ENCODE measurements around the gene TENT4B. TPM values are rescaled to one million over a fixed set of nuclear protein-coding genes. Genes with fewer than 3 reads are reported as not detected.

Gene TENT4B
- polyA plus RNA-seq, 1 of the 3 experiments (the other 2 are of a cell fraction) = 5.6 TPM

GRCh38 chr16:50133214-50133613, 19.9 kb upstream of the TENT4B start (continued):
- no peak for TF ChIP-seq REST (IDR thresholded peaks at IDR 0.05; ENCODE audit: low read depth, low read length)
- no peak for TF ChIP-seq EP300 (IDR thresholded peaks at IDR 0.05; ENCODE audit: borderline replicate concordance in 1 of 2, low read depth in 1 of 2, low read length in 1 of 2)
- no peak for TF ChIP-seq RAD21 (IDR thresholded peaks at IDR 0.05; ENCODE audit: low read length)
- TF ChIP-seq MEF2A (IDR thresholded peaks at IDR 0.05; ENCODE audit: borderline replicate concordance, low read depth) = no peak

- Histone ChIP-seq H3K27me3 (ENCODE audit: insufficient read depth) (no peaks in the 10 kb centered on the region), H3K79me2 (ENCODE audit: insufficient read depth) (no peaks in the 10 kb centered on the region), H3K9ac (no peak overlapping the region), H3K4me2 (no peak overlapping the region), H3K4me1 (ENCODE audit: control insufficient read depth in 1 of 2, insufficient read depth in 2 of 2, low read depth in 1 of 2, low read length in 1 of 2) (no peaks in the 10 kb centered on the region), H4K20me1 (ENCODE audit: insufficient read depth) (no peaks in the 10 kb centered on the region), H3K9me2 (no peaks in the 10 kb centered on the region), H3K9me3 (no peaks in the 10 kb centered on the region), H3F3A (replicated peaks; ENCODE audit: insufficient read depth) (no peaks in the 10 kb centered on the region), H2AFZ (ENCODE audit: low read depth) (no peak overlapping the region), H3K4me3 (ENCODE audit: low read depth in 2 of 2, low read length in 1 of 2) (no peak overlapping the region), H3K27ac (ENCODE audit: low read depth in 2 of 2, low read length in 1 of 2) (no peak overlapping the region), H3K36me3 (replicated peaks in 1 of 2; ENCODE audit: control insufficient read depth in 1 of 2, insufficient read depth in 2 of 2, low read length in 1 of 2) (no peaks in the 10 kb centered on the region)
- ChIA-PET POLR2A (no interaction called here), CTCF (interaction anchor here (0.9 to 1.6 kb wide), 3 partner anchors 9 to 74 kb away, joined by 3 to 4 read pairs (median 3); no protein-coding TSS in a partner anchor)
- no peak for DNase-seq
- no peak for TF ChIP-seq TEAD4 (IDR thresholded peaks at IDR 0.05; ENCODE audit: borderline replicate concordance, insufficient read depth)
- TF ChIP-seq CTCF (IDR thresholded peaks at IDR 0.05) = peak; percentile 21
Measured at GRCh38 chr16:50136399-50136798, 16.7 kb upstream of the TENT4B start.

GRCh38 chr16:50137268-50137667, 15.8 kb upstream of the TENT4B start:
- H3K79me2 ChIP-seq (ENCODE audit: insufficient read depth) = no peaks in the 10 kb centered on the region
- no peaks in the 10 kb centered on the region for H3K36me3 ChIP-seq (replicated peaks in 1 of 2; ENCODE audit: control insufficient read depth in 1 of 2, insufficient read depth in 2 of 2, low read length in 1 of 2)
- no peak overlapping the region for H3K27ac ChIP-seq (ENCODE audit: low read depth in 2 of 2, low read length in 1 of 2)
- H3K4me1 ChIP-seq (ENCODE audit: control insufficient read depth in 1 of 2, insufficient read depth in 2 of 2, low read depth in 1 of 2, low read length in 1 of 2) = no peaks in the 10 kb centered on the region
- H3K4me3 ChIP-seq (ENCODE audit: low read depth in 2 of 2, low read length in 1 of 2) = no peak overlapping the region
- no peak overlapping the region for H3K9ac ChIP-seq
- no peaks in the 10 kb centered on the region for H3K9me3 ChIP-seq
- ChIA-PET CTCF (no interaction called here), POLR2A (no interaction called here)
- WGBS (ENCODE audit: low lambda C conversion rate) = 91% methylated on average over 3 of the region's 3 CpGs
- H2AFZ ChIP-seq (ENCODE audit: low read depth) = no peak overlapping the region
- no peaks in the 10 kb centered on the region for H3F3A ChIP-seq (replicated peaks; ENCODE audit: insufficient read depth)
- no peak overlapping the region for H3K4me2 ChIP-seq
- no peaks in the 10 kb centered on the region for H4K20me1 ChIP-seq (ENCODE audit: insufficient read depth)
- TF ChIP-seq ZBTB33 (IDR thresholded peaks at IDR 0.05; ENCODE audit: borderline replicate concordance, low read depth) = no peak
- TF ChIP-seq NRF1 (IDR thresholded peaks at IDR 0.05; ENCODE audit: low read depth, low read length) = no peak
- TF ChIP-seq USF2 (IDR thresholded peaks at IDR 0.05; ENCODE audit: borderline replicate concordance, low read depth, low read length) = no peak
- TF ChIP-seq MEF2A (IDR thresholded peaks at IDR 0.05; ENCODE audit: borderline replicate concordance, low read depth) = no peak
- no peak for TF ChIP-seq FOXM1 (IDR thresholded peaks at IDR 0.05; ENCODE audit: low read depth)
- no peak for DNase-seq
- no peaks in the 10 kb centered on the region for H3K9me2 ChIP-seq
- no peaks in the 10 kb centered on the region for H3K27me3 ChIP-seq (ENCODE audit: insufficient read depth)

All from SK-N-SH (cell line).